ENCODE measurements around the gene C10orf105. TPM values are rescaled to one million over a fixed set of nuclear protein-coding genes. Genes with fewer than 3 reads are reported as not detected.

C10orf105 gene
- total RNA-seq, 2 experiments from 2014 or later, result 0.25 to 0.33 TPM

- H3K4me3 Mint-ChIP-seq, result no peak overlapping the region
- H3K4me1 Mint-ChIP-seq, result peaks cover 5% of the 10 kb centered on the region
- no peak overlapping the region for H3K27ac Mint-ChIP-seq
- POLR2A ChIA-PET, result no interaction called here
- peaks cover 3% of the 10 kb centered on the region for H3K27me3 Mint-ChIP-seq
- no peak for DNase-seq
- no peaks in the 10 kb centered on the region for H3K9me3 Mint-ChIP-seq
- H3K36me3 Mint-ChIP-seq (ENCODE audit: low read depth), result no peaks in the 10 kb centered on the region
- CTCF ChIA-PET, result no interaction called here
These were observed 52.2 kb downstream of the C10orf105 start for GRCh38 chr10:71667387-71667752.

GRCh38 chr10:71666639-71667386, 52.8 kb downstream of the C10orf105 start:
- POLR2A ChIA-PET, result no interaction called here
- H3K27ac Mint-ChIP-seq, result no peak overlapping the region

DNA sequence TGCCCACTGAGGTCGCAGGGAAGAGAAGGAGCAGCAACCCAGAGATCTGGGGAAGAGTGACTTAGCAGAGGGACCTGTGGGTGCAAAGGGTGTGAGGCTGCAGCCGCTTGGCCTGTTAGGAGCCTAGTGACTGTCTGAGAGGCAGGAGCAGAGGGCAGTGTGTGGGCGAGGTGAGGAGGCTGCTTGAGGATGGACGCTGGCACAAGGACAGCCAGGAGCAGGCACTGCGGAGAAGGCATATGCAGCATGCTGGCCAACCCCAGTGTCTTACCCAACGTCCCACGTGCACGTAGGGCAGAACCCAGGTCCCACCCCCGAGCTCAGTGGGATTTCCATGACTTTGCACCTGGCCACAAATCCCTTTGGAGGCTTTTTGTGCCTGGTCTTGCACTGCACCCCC, 54.1 kb downstream of the C10orf105 start:
- Mint-ChIP-seq H3K36me3 (ENCODE audit: low read depth) (no peaks in the 10 kb centered on the region), H3K9me3 (no peaks in the 10 kb centered on the region)

More at GRCh38 chr10:71666639-71667386, 52.8 kb downstream of the C10orf105 start:
- Mint-ChIP-seq H3K9me3 (no peaks in the 10 kb centered on the region), H3K4me1 (peaks cover 5% of the 10 kb centered on the region), H3K4me3 (no peak overlapping the region), H3K36me3 (ENCODE audit: low read depth) (no peaks in the 10 kb centered on the region), H3K27me3 (peaks cover 3% of the 10 kb centered on the region)
- DNase-seq, result no peak
- CTCF ChIA-PET, result no interaction called here

DNA sequence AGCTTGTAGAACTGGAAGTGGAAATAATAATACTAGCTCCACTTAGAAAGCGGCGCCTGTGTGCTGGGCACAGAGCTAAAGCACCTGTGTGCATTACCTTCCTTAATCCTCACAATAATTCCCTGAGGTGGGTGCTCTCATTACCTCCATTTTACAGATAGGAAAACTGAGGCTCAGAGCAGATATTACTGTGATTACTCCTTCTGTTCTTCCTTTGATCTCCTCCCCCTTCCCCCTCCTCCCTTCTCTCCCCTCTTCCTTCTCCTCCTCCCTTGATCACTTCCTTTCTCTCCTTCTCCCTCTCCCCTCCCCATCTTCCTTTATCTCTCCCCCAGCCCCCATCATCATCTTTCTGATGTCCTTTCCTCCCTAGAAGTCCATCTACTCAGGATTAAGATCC, 55.0 kb downstream of the C10orf105 start:
- ChIA-PET CTCF (interaction anchor here (0.7 to 1.0 kb wide), 5 partner anchors 34 to 292 kb away, joined by 3 to 5 read pairs (median 3); partner anchors contain the start of gene VSIR), POLR2A (interaction anchor here (0.9 kb wide), 1 partner anchor 15 kb away, joined by 3 read pairs; no protein-coding TSS in a partner anchor)
- H3K36me3 Mint-ChIP-seq (ENCODE audit: low read depth), result no peaks in the 10 kb centered on the region
- H3K4me3 Mint-ChIP-seq, result no peak overlapping the region
- peaks cover 3% of the 10 kb centered on the region for H3K27me3 Mint-ChIP-seq
- no peaks in the 10 kb centered on the region for H3K9me3 Mint-ChIP-seq
- DNase-seq, result no peak
- no peak overlapping the region for H3K27ac Mint-ChIP-seq
- peaks cover 5% of the 10 kb centered on the region for H3K4me1 Mint-ChIP-seq

More for the DNA sequence above, 54.1 kb downstream of the C10orf105 start:
- DNase-seq, result no peak
- Mint-ChIP-seq H3K27ac (no peak overlapping the region), H3K4me1 (peaks cover 5% of the 10 kb centered on the region), H3K27me3 (peaks cover 3% of the 10 kb centered on the region), H3K4me3 (no peak overlapping the region)
- POLR2A ChIA-PET, result no interaction called here
- CTCF ChIA-PET, result interaction anchor here (0.7 to 1.0 kb wide), 3 partner anchors 108 to 292 kb away, joined by 3 to 5 read pairs (median 4); partner anchors contain the start of gene VSIR

- CTCF ChIA-PET, result no interaction called here
These were observed 56.3 kb downstream of the C10orf105 start for GRCh38 chr10:71663311-71663710.

DNA sequence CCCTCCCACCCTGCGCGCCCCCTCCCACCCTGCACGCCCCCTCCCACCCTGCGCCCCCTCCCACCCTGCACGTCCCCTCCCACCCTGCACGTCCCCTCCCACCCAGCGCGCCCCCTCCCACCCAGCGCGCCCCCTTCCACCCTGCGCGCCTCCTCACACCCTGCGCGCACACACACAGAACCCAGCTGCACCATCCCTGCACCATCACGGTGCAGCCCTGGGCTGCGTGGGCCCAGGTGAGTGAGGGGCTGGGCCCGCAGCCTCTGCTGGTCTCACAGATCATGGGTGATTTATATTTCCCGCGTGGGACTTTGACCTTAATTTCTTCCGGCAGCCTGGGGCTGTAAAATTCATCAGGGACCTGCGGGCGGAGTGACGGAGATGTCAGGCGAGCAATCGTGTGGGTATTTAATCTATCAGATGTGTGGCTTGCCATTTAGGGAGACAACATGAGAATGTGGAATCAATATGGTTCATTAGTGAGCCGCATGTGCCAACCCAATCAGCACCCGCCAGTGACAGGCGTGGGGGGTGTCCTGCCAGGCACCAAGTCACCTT, 57.7 kb downstream of the C10orf105 start:
- no peak overlapping the region for H3K4me3 Mint-ChIP-seq
- H3K36me3 Mint-ChIP-seq (ENCODE audit: low read depth), result no peaks in the 10 kb centered on the region
- no peaks in the 10 kb centered on the region for H3K9me3 Mint-ChIP-seq
- H3K4me1 Mint-ChIP-seq, result no peaks in the 10 kb centered on the region
- POLR2A ChIA-PET, result no interaction called here
- no peak for DNase-seq
- H3K27ac Mint-ChIP-seq, result no peak overlapping the region
- CTCF ChIA-PET, result no interaction called here
- H3K27me3 Mint-ChIP-seq, result peaks cover 3% of the 10 kb centered on the region

More at GRCh38 chr10:71663311-71663710, 56.3 kb downstream of the C10orf105 start:
- Mint-ChIP-seq H3K27me3 (peaks cover 3% of the 10 kb centered on the region), H3K27ac (no peak overlapping the region), H3K4me1 (peaks cover 5% of the 10 kb centered on the region), H3K4me3 (no peak overlapping the region), H3K9me3 (no peaks in the 10 kb centered on the region), H3K36me3 (ENCODE audit: low read depth) (no peaks in the 10 kb centered on the region)
- DNase-seq, result no peak
- POLR2A ChIA-PET, result no interaction called here

Other genes starting within 250 kb of the C10orf105 start
- gene VSIR, start 53.7 kb upstream of the C10orf105 start, total RNA-seq, result 100 to 1,000 TPM; 109 TPM
- gene PSAP, start 131.5 kb upstream of the C10orf105 start, total RNA-seq, result 100 to 1,000 TPM; 176 to 178 TPM
- under 1 TPM; 0.03 to 0.05 TPM for gene CHST3, start 244.6 kb upstream of the C10orf105 start, total RNA-seq

Measured in activated CD4-positive, alpha-beta memory T cell treated with anti-CD3 and anti-CD28 coated beads, Interleukin-2, amount 10 ng/mL, durations not matched to agents 7 days and 5 days (primary cell).